DMS153 (cell line): ENCODE measurements around the gene GTF3C1.
"Not testable (repeated sequence)": the region's sequence is repeated elsewhere in the genome, so short reads cannot be mapped to it uniquely, and the experiment has no call there.

Experiments used
- DNase-seq: peaks from one replicate; lab custom pipeline; 2025; lab: John Stamatoyannopoulos, UW

Gene GTF3C1

DNA sequence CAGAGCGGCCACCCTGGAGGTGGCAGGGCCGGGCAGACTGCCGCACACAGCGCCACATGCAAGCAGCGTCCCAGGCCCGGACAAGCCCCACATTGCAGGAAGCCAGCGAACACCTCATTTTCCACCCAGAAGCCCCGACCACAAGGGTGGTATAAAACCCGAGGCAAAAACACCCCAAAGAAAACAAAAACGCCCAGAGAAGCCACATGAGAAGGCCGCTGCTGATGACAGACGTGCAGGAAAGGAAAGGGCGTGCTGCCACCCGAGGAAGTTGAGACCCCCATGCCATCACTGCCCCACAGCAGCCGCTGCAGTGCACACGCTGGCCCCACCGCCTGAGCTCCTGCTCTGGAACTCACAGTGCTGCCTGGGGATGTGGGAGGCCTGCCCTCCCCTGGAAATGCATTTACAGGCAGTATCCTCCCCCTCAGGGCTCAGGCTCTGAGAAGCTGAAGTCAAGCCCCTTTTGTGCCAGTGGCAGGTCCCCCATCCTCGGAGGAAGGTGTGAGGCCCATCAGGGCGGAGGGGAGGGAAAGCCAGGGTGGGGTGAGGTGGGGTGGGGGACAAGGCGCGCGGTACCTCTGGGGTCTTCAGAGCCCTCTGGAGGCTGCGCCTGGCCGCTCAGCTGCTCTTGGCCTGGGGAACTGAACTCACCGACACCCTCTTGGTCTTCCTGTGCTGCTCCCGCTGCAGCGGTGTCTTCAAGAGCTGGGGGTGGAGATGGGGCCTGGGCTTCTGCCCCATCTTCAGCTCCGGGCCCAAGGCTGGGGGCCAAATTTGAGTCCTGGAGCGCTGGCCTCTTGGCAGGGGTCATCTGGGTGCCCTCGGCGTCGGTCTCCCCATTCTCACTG lies 85.7 kb downstream of the GTF3C1 start:
- no peak for DNase-seq

- DNase-seq, result no peak
These were observed 86.6 kb downstream of the GTF3C1 start for GRCh38 chr16:27462846-27463682.

DNA sequence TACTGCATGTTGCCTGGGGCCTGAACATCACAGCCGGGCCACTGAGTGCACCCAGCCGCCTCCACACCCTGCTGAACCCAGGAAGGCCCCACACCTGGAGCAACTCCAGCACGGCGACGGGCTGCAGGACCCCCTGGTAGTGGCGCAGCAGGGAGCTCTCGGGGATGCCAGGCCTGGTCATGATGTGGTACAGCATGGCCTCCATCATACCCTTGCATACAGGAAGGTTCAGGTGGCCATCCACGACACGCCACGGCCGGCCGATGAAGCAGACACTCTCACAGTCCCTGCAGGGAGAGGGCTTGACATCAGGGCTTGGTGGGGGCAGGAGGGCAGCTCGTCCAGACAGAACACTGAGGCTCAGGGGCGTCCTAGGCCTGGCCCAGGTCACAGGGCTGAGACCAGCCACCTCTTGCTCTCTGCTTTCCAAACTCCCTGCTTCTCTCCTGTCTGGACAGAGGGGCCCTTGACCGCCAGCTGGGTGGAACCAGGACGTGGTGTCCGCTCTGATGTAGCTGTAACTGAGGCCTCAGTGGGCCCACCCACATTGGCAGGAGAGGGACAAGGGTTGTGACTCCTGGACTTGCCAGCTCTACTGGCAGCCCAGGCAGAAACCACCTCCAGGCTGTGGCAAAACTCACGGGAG lies 87.4 kb downstream of the GTF3C1 start:
- no peak for DNase-seq

- no peak for DNase-seq
These were observed 88.1 kb downstream of the GTF3C1 start for GRCh38 chr16:27461483-27462171.

DNA sequence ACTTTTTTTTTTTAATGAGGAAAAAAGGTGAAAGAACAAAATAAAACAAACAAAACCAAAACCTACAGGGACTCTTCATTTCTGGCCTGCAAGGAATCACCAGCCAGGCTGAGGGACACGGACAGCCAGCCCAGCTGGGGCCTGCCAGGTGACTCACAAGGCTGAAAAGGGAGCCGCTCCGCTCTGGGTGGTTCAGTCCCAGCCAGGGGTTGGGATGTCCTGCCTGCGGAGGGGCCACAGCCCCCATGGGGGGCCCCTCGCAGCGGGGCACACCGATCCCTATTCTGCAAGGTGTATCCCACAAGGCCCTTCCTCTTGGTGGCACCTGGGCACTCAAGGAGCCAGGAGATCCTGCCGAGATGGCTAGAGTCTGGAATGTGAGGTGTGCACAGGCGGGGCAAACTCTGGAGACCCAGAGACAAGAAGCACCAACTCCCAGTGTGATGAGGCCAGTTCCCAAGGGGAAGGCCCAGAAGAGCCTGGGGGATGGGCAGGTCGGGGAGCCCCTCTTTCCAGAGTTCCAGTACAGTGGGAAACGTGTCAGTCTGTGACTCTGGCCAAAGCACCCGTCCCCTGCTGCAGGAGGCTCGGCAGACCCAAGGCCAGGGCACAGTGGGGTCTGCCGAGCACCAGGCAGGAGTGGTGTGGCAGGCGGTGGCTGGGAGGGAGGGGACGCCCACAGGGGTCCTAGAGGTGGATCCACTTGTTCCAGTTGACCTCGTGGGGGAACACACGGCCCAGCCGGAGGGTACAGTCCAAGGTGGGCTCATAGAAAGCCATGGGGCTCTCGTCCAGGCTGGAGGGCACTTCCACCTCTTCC lies 88.8 kb downstream of the GTF3C1 start:
- no peak for DNase-seq

- no peak for DNase-seq
These were observed 89.5 kb downstream of the GTF3C1 start for GRCh38 chr16:27460213-27460612.

DNA sequence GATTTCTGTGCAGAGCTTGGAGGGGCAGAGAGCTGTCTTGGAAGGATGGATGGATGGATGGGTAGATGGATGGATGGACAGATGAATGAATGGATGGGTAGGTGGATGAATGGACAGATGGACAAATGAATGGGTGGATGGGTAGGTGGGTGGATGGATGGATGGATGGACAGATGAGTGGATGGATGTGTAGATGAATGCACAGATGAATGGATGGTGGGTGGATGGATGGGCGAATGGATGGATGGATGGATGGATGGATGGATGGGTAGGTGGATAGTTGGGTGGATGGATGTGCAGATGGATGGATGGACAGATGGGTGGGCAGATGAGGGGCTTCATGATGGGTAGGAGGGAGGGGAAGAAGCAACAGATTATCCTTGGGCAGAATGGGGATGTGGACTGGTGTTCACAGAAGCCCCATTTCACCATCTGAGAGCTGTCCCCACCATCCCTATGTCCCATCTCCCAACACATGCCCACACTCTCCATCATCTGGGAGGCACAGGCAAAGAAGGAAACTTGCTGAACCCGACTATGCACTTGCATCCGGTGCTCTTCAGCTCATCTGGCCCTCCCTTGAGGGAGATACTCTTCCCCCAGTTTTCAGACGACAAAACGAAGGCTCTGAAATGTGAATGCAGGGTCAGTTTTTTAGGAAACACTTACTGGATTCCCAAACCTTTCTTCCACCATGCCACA lies 90.6 kb downstream of the GTF3C1 start:
- no peak for DNase-seq

GRCh38 chr16:27458258-27458657 lies 91.5 kb downstream of the GTF3C1 start:
- DNase-seq, result no peak

DNA sequence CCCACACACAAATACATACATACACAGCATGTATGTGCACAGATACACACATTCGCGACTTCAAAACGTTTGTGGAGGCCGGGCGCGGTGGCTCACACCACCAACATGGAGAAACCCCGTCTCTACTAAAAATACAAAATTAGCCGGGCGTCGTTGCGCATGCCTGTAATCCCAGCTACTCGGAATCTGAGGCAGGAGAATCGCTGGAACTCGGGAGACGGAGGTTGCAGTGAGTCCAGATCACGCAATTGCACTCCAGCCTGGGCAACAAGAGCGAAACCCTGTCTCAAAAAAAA lies 92.2 kb downstream of the GTF3C1 start:
- DNase-seq, result not testable (repeated sequence)

- DNase-seq, result no peak
These were observed 94.0 kb downstream of the GTF3C1 start for GRCh38 chr16:27455700-27456099.

DNA sequence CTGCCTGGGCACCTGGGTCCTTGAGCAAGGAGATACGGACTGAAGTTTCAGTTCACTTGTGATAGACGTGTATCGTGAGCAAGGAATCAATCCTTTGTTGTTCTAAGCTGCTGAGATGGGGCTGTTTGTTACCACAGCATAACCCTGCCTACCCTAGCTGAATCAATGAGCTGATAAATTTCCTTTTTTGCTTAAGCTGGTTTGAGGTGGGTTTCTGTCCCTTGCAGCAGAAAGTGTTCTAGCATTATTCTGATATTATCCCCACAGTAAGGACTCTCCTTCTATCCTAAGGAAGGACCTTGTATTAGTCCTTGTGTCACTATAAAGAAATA lies 96.3 kb downstream of the GTF3C1 start:
- no peak for DNase-seq

DNA sequence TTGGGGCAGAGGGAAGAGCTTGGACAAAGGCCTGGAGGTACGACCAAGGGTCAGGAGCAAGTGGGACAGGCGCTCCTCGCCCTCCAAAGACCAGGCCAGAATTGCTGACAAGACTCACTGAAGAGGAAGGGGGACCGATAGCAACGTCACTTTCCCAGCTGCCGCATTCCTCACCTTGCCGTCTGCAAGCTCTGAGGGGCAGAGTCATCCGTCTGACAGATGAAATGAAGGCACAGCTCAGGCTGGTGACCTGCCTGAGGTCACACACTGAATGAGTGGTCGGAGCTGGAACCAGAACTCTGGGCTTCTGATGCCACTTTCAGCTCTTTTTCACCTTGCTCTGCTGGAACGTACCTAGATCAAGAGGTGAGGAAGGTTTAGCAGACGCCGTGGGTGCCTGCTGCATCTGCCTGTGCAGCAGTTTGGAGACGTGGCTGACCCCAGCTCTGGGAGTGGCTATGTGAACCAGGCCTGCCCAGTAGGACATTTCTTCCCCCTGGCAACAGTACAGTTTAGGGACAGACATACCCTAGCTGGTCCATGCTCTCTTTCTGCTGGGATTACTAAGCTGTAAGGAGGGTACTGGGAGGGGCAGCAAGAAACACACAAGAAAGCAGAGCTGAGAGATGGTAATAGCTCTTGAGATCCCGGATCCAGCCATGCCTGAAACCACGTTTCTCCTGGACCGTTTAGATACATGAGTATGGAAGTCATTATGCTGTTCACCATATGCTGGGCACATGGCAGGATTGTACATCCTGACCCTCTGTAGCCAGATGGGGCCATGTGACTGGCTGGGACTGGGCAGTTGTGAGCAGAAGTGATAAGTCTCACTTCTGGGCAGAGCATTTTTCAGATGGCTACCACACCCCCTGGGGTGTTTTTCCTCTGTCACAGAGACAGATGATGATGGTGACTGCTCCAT lies 96.9 kb downstream of the GTF3C1 start:
- no peak for DNase-seq

GRCh38 chr16:27450196-27450549 lies 99.5 kb downstream of the GTF3C1 start:
- DNase-seq, result no peak

DNA sequence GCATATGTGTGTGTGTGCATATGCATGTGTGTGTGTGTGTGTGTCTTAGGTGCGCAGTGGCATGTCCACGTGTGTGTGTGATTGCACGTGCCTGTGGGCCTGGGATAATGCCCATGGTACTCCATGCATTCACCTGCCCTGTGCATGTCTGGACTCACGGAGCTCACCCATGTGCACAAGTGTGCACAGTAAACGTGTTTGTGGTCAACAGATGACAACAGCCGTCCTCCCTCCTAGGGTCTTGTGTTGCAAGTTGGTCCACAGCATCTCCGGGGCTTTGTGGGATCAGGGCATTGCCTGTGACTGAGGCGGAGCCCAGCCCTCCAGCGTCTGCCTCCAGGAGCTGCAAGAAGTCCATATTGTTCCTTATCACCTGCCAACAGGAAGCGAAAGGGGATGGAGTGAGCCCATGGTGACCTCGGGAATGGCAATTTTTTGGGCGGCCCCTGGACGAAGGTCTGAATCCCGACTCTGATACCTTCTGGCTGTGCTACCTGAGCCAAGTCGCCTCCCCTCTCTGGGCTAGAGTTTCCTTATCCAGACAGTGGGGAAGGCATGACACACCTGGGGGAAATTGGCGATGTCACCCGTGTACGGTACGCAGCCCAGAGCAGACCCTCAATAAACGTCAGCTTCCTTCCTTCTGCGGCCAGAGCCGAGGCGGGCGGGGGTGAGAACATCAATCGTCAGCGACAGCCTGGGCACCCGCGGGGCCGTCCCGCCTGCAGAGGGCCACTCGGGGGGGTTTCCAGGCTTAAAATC lies 100.1 kb downstream of the GTF3C1 start:
- no peak for DNase-seq

DNA sequence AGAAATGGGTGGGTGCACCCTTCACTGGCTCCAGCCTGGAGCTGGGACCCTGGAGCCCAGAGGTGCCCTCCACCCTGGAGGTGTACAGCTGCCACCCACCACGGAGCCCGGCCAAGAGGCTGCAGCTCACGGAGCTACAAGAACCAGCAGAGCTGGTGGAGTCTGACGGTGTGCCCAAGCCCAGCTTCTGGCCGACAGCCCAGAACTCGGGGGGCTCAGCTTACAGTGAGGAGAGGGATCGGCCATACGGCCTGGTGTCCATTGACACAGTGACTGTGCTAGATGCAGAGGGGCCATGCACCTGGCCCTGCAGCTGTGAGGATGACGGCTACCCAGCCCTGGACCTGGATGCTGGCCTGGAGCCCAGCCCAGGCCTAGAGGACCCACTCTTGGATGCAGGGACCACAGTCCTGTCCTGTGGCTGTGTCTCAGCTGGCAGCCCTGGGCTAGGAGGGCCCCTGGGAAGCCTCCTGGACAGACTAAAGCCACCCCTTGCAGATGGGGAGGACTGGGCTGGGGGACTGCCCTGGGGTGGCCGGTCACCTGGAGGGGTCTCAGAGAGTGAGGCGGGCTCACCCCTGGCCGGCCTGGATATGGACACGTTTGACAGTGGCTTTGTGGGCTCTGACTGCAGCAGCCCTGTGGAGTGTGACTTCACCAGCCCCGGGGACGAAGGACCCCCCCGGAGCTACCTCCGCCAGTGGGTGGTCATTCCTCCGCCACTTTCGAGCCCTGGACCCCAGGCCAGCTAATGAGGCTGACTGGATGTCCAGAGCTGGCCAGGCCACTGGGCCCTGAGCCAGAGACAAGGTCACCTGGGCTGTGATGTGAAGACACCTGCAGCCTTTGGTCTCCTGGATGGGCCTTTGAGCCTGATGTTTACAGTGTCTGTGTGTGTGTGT lies 100.9 kb downstream of the GTF3C1 start:
- DNase-seq, result no peak

DNA sequence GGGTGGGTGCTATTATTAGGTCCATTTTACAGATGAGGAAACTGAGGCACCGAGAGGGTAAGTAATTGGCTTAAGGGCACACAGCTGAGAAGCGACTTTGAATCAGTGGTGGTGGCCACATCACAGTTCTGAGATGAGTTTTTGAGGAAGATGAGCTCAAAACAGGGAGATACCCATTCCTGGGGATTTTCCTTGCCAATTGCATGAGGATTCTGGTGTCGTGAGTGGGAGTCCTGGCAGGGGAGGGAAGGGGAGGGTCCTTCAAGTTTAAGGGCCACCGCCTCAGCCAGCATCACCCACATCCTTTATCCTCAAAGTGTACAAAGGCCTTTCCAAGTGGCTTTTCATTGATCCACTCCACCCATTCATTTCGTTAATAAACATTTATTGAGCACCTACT lies 102.4 kb downstream of the GTF3C1 start:
- no peak for DNase-seq

DNA sequence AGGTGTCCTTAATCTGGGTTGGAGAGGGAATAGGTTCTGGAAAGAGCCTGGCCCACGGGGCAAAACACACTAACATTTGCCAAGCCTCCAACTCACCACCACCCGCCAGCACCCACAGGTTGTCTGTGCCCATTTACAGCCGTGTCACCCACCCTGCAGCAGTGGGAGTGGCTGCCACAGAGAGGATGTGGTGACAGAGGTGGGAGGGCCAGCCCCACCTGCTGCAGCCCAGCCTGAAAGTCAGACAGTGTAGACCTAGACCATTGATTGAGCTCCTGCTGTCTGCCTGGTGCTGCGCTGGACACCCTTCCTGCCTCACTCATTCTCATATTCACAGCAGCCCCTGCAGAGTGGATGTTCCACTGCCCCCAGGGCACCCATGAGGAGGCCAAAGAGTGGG lies 103.0 kb downstream of the GTF3C1 start:
- no peak for DNase-seq

DNA sequence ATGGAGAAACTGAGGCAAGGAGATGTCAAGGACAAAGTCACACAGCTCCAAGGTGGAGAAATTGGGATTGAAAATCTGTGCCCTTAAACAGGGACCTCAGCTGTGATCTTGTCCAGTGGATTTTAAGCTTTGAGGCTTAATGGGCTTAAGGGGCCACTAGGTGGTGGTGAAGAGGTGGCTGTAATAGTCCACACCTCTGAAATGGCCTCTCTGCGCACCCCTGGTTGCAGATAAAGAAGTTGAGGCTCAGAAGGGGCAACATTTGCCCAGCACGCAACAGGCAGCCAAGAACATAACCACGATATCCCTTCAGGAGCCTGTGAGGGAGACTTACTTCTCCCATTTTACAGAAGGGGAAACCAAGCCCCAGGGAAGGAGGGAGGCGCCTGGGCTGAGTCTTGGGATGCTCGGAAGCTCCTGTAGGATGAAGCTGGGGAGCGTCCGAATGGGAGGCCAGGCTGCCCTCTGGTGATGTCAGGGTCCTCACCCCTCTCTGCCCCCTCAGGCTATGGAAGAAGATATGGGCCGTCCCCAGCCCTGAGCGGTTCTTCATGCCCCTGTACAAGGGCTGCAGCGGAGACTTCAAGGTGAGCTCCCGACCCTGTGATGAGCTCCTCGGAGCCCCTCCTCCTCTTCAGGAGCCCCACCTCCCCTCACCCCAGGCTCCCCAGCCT lies 104.1 kb downstream of the GTF3C1 start:
- DNase-seq, result no peak
